AG08395 (cell line): ENCODE data around the gene EIF3L.

Source experiments
- DNase-seq: peaks from one replicate; pipeline ENCODE4 v3.0.0; 2012; ENCODE audit warnings: mixed read lengths, low spot score

The EIF3L gene

GRCh38 chr22:37905534-37906363, 56.5 kb downstream of the EIF3L start, which contains the start of gene MICALL1:
TSS of gene MICALL1 (plus strand) at chr22:37906297. CDS start at chr22:37906423, 126 bp downstream.
- peak; percentile 78 for DNase-seq

DNA sequence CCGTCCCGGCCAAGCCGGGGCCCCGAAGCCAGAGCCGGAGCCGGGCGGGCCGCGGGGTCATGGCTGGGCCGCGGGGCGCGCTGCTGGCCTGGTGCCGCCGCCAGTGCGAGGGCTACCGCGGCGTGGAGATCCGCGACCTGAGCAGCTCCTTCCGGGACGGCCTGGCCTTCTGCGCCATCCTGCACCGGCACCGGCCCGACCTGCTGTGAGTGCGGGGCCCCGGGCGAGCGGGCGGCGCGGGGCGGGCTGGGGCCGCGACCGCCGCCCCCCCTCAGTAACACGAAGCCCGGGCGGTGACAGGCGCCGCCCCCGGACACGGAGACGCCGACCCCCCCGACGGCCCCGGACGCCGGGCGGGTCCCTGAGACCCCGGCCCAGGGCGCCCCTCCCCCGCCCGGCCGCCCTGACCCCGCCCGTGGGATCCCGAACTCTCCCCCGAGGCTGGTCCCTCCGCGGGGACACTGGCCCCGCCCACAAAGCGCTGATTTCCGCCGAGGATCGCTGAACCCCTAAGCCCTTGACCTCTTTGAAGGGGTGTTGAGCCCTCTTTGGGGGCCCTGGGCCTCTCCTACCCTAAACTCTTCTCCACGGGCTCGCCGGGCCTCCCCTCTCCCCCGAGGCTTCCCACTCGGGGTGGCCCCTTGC, 57.3 kb downstream of the EIF3L start:
- no peak for DNase-seq

DNA sequence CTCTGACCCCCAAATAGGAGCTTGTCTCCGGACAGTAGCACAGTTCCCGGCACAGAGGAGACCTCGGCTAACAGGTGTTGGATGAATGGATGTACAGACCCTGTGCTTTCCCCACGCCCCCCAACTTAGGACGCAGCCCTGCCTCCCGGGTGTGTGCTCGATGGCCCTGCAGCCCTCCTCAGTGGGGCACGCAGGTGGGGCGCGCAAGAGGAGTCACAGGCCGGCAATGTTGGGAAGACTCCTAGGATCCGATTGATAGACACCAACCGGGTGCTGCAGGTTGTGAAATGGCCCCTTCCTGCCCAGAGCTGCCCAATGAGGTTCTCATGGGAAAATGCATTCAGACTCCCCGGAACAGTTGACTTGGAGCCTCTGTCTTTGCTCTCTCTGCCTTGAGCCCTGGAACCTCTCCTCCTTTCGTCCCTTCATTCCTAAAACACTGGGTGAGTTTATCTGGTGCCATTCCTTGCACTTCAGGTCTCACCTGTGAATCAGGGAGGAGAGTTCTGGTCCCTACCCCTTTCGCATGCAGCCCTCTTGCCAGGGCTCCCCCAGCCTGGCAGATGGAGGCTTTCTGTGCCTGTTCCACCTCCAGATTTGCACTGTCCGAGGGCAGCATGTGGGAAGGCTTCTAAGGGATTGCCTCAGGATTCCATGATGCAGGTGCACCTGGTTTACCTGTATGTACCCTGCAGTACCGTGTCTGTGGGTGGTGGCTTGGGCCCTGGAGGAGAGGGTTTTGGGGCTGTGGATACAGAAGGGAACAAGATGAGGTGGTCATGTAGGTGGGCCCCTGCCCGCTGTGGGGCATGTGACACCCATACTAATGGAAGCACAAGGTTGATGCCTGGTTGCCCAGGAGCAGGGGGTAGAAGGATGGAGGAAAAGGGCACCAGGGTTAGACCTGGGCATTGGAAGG, 58.1 kb downstream of the EIF3L start:
- peak; percentile 40 for DNase-seq

DNA sequence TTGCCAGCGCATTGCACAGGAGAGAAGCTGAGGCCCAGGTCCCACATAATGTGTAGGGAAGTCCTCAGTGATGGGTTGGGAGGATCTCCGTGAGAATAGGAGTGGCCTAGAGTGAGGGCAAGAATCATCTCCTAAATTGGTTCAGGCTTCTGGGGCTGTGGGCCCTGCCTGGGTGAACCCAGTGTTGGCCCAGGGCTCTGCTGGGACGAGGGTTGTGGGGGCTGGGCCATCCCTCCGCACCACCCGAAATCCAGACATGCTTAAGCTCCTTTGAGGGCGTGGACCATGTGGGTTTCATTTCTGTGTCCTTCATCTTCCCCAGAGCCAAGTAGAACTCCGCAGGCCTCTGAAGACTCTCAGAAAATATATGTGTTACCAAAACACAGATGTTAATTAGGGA, 60.5 kb downstream of the EIF3L start:
- DNase-seq = peak; percentile 26

DNA sequence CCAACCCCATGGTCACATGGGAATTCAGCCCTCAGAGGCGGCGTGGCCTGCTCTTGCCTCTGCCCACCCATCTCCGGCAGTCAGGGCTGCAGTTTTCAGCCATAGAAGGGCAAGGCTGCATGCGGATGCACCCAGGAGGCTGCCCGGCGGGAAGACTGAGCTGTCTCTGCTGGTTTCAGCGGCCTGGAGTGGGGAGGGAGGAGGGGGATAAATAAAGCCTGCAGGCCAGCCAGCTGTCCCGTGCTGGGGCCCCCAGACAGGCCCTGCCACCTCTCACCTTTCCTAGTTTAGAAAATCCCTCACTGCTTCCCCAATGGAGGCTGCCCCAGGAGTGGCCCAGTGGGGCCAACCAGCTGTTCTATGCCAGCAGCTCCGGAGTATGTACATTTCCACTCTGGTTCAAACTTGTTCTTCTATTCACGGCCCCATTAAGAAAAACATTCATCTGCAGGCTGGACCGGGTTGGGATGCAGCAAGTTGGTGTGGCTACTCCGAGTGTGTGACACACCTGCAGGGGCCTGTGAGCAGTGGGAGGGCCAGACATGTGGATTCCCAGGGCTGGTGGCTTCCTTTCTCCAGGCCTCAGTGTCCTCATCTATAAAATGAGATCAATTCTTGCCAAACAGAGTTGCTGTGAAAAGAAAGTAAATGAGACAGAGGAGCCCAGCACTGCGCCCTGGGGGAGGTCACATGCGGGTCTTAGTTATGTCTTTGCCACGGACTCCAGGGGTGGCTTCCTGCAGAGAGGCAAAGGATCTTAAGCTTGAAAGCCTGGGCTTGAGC, 61.9 kb downstream of the EIF3L start:
- DNase-seq = no peak

DNA sequence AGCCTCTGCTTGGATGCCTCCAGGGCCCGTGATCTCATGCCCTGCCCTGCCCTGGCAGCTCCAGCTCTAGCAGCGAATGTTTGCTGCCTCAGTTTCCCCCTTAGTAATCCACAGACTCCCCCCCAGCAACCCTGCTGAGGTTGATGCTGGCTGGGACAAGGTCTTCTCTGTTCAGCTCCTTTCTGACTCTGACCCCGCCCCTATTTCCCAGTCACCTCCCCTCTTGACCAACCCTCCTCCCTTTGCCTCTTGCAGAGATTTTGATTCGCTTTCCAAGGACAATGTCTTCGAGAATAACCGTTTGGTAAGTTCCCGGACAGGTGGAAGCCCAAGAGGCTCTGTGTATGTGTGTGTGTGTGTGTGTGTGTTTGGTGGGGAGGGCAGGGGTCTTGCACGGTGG, 62.5 kb downstream of the EIF3L start:
- DNase-seq = no peak

GRCh38 chr22:37912171-37912570, 63.0 kb downstream of the EIF3L start:
- no peak for DNase-seq

DNA sequence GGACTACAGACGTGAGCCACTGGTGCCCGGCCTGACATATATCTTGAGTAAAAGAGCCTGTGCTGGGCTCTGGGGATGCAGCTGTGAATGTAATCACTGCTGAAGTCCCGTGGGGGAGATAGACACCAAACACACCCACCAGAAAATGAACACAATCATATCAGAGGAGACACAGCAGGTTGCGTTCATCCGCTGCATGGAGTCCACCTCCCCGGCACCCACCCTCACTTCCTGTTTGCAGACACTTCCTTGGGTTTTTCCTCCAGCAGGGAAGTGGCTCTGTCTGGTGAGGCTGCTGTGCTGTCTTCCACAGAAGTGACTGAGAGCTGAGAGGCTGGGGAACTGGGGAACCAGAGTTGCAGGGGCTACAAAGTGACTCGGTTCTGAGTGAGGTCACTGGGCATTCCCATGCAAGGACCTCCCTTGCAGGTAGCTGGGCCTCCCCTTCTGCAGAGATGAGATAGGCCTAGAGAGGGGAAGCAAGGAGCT, 64.1 kb downstream of the EIF3L start:
- no peak for DNase-seq

GRCh38 chr22:37916311-37916710, 67.1 kb downstream of the EIF3L start:
- DNase-seq = no peak

DNA sequence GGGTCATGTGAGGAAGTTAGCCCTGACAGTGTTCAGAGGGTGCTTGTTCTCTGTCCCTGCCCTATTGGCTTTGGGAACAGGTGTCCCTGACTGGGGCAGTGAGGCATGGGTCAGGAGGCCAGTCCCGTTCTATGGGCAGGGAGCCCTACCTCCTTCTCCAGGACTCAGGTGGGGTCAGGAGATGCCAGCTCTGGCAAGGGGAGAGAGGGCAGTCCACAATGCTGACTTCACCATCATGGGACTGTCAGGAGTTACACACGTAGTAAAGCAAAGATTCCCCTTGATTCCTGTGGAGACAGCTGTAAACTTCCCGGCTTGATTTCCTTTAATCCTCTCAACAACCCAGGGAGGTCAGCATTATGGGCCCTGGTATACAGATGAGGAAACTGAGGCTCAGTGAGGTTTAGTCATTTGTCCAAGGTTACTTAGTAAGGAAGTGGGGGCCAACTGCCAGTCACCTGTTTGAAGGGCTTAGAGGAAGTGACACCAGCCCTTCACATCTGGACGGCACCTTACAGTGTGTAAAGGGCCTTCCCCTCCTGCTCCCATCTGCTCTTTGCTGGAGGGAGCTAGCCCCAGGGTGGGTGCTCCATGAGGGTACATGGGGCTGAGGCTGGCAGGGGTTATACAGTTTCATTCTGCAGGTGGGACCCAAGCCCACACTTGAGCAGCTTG, 68.8 kb downstream of the EIF3L start:
- no peak for DNase-seq

DNA sequence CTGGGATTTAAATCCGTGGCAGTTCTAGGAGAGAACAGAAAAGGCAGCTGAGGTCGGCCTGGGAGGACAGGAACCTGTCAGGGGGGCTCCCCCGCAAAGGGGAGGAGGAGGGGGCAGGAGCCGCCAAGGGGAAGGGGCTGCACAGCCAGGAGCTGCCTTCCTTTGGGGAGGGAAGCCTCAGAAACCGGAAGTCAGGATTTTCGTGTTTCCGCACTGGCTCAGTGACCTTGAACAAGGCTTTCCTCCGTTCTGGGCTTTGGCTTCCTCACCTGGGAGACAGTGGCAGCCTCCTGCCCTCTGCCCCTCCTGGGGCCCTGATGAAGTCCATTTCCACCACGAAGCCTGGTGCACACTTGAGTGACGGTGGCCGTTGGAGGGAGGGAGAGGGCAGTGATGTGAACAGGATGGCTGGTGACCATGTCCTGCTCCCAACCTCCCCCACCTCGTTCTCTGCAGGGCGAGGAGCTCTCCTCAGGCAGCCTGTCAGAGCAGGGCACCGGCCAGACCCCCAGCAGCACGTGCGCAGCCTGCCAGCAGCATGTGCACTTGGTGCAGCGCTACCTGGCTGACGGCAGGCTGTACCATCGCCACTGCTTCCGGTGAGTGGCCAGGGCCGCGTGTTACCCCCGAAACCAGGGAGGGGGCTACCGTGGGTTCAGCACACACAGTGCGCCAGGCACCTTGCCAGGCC, 69.5 kb downstream of the EIF3L start:
- DNase-seq = no peak

GRCh38 chr22:37920126-37920525, 70.9 kb downstream of the EIF3L start:
- no peak for DNase-seq

DNA sequence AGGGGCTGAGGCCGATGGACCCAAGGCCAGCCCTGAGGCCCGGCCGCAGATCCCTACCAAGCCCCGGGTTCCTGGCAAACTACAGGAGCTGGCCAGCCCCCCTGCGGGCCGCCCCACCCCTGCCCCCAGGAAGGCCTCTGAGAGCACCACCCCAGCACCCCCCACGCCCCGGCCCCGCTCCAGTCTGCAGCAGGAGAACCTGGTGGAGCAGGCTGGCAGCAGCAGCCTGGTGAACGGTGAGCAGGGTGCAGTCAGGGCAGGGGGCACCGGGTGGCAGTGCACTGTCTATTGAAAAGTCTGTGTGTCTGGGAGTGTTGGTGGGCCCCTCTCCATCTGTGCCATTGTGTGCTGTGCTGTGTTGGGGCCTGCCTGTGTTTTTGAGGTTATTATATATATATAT, 73.0 kb downstream of the EIF3L start:
- no peak for DNase-seq

GRCh38 chr22:37923927-37924326, 74.7 kb downstream of the EIF3L start:
- no peak for DNase-seq

DNA sequence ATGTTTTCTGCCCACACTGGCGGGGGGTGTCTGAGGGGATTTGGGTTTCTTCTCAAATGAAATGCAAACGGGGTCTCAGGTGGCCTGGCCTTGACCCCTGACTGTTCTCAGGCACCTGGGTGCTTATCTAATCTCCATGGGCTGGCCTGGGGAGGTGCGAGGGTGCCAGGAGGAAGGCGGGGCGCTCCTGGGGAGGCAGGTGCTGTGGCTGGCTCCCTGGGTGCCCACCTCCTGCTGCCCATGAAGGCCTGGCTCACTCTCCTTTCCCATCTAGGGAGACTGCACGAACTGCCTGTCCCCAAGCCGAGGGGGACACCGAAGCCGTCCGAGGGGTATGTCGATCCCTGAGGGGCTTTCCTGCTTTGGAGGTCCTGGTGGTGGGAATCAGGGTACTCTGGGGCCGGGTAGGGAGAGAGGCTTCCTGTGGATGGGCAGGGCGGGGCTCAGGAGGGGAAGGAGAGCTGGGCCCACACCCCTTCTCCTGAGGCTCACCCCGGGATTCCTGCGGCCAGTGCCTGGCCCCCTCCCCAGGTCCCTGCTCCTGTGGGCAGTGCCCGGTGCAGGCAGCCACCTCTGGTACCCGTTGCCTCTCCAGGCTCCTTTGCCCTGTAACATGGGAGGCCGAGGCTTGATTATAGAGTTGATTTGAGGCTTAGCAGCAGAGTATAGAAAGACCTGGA, 75.3 kb downstream of the EIF3L start:
- DNase-seq = no peak

- no peak for DNase-seq
Measured at GRCh38 chr22:37925330-37925729, 76.1 kb downstream of the EIF3L start.

- no peak for DNase-seq
Measured at GRCh38 chr22:37925767-37926166, 76.5 kb downstream of the EIF3L start.

DNA sequence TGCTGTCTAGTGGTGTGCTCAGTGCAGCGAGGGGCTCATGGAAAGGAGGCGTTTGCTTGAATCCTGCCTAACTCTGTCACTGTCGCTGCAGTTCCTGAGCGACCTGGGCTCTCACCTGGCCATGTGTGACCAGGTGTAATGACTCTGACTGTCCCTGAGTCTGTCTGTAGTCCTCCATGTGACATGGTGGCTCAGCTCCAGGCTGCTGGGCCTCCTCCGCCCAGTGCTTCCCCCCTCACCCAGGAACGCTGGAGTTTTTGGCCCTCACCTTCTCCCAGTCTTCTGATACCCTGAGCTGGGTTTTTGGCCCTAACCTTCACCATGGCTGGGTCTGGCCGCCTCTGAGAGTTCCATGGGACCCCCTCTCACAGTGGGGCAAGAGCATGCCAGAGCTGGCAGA, 77.1 kb downstream of the EIF3L start:
- no peak for DNase-seq

GRCh38 chr22:37926771-37927636, 77.8 kb downstream of the EIF3L start:
- DNase-seq = no peak
